ENCODE data around the gene LGR4. TPM values are rescaled to one million over a fixed set of nuclear protein-coding genes. Genes with fewer than 3 reads are reported as not detected.
A peak's percentile ranks its signal among the peaks of the same experiment; 100 is the strongest.

The LGR4 gene
- total RNA-seq, 4 donors from 2014 or later, result 26.5 to 51.3 (median 31.9) TPM

DNA sequence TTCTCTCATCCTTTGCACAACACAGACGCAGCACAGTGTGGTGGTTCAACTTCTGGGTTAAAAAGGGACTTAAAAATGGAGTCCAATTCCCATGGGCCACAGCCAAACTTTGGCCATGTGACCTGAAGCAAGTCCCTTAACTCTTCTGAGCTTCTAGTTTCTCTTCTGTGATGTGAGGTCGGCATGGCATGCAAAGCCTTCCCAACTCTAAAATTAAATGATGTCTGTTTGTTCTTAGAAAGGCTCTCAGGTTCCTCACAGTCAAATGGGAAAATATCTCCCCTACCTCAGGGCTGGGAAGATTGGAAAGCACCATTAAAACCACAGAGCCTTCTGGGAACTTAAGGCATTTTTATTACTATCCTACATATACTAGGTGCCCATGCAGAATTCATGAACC lies 38.8 kb downstream of the LGR4 start:
- WGBS, 2 donors, result 40 to 49% methylated on average over 2 of the region's 2 CpGs
- H3K4me3 ChIP-seq, result no peak overlapping the region
- H3K27ac ChIP-seq, result no peak overlapping the region
- H3K36me3 ChIP-seq, result no peaks in the 10 kb centered on the region
- no peaks in the 10 kb centered on the region for H3K27me3 ChIP-seq
- H3K4me1 ChIP-seq, result peaks cover 0 to 14% (median 0%) of the 10 kb centered on the region in 4 donors
- TF ChIP-seq CTCF (IDR thresholded peaks at IDR 0.05), result no peak
- TF ChIP-seq EP300 (IDR thresholded peaks at IDR 0.05), result no peak
- TF ChIP-seq POLR2A (IDR thresholded peaks at IDR 0.05), result no peak
- no peaks in the 10 kb centered on the region for H3K9me3 ChIP-seq
- DNase-seq (ENCODE audit: low spot score in 2 of 2), result no peak

GRCh38 chr11:27431808-27432207 lies 40.8 kb downstream of the LGR4 start:
- Histone ChIP-seq H3K27me3 (no peaks in the 10 kb centered on the region), H3K4me1 (peaks cover 0 to 25% (median 0%) of the 10 kb centered on the region in 4 donors), H3K9me3 (no peaks in the 10 kb centered on the region), H3K27ac (no peak overlapping the region), H3K4me3 (no peak overlapping the region), H3K36me3 (no peaks in the 10 kb centered on the region)
- WGBS, 2 donors, result 96 to 98% methylated on average over 2 of the region's 2 CpGs
- DNase-seq (ENCODE audit: low spot score in 2 of 2), result no peak
- TF ChIP-seq POLR2A (IDR thresholded peaks at IDR 0.05) (no peak), EP300 (IDR thresholded peaks at IDR 0.05) (no peak), CTCF (IDR thresholded peaks at IDR 0.05) (no peak)

- Histone ChIP-seq H3K27ac (no peak overlapping the region), H3K4me1 (peaks cover 0 to 29% (median 0%) of the 10 kb centered on the region in 4 donors), H3K4me3 (no peak overlapping the region), H3K9me3 (no peaks in the 10 kb centered on the region), H3K36me3 (no peaks in the 10 kb centered on the region), H3K27me3 (no peaks in the 10 kb centered on the region)
- WGBS, 2 donors, result 27 to 36% methylated on average over 5 of the region's 5 CpGs
- DNase-seq (ENCODE audit: low spot score in 2 of 2), result no peak
- no peak for TF ChIP-seq CTCF (IDR thresholded peaks at IDR 0.05)
- TF ChIP-seq EP300 (IDR thresholded peaks at IDR 0.05), result no peak
- no peak for TF ChIP-seq POLR2A (IDR thresholded peaks at IDR 0.05)
Observed at GRCh38 chr11:27429761-27430393, 42.7 kb downstream of the LGR4 start.

- Histone ChIP-seq H3K27ac (peak overlapping the region in 1 of 4 donors; percentile 33), H3K4me1 (peaks cover 0 to 46% (median 3%) of the 10 kb centered on the region in 4 donors)
- 67 to 69% methylated on average over 7 of the region's 7 CpGs for WGBS, 2 donors
Observed at GRCh38 chr11:27427183-27427980, 45.2 kb downstream of the LGR4 start.

More at GRCh38 chr11:27427183-27427980, 45.2 kb downstream of the LGR4 start:
- H3K36me3 ChIP-seq, result no peaks in the 10 kb centered on the region
- H3K27me3 ChIP-seq, result no peaks in the 10 kb centered on the region
- no peak overlapping the region for H3K4me3 ChIP-seq
- no peak for DNase-seq (ENCODE audit: low spot score in 2 of 2)
- TF ChIP-seq POLR2A (IDR thresholded peaks at IDR 0.05) (no peak), EP300 (IDR thresholded peaks at IDR 0.05) (no peak), CTCF (IDR thresholded peaks at IDR 0.05) (no peak)
- no peaks in the 10 kb centered on the region for H3K9me3 ChIP-seq

Data from tibial nerve (tissue), 4 donors.